CD4-positive, alpha-beta T cell treated with Interleukin-17A for 1 hour (primary cell): ENCODE results near the gene DMXL2.
A peak's percentile ranks its signal among the peaks of the same experiment; 100 is the strongest.
"Not testable (repeated sequence)": the region's sequence is repeated elsewhere in the genome, so short reads cannot be mapped to it uniquely, and the experiment has no call there.

Experiments used
- DNase-seq: peaks from one replicate; pipeline ENCODE4 v3.0.0-alpha.2; 2020

DMXL2 gene

DNA sequence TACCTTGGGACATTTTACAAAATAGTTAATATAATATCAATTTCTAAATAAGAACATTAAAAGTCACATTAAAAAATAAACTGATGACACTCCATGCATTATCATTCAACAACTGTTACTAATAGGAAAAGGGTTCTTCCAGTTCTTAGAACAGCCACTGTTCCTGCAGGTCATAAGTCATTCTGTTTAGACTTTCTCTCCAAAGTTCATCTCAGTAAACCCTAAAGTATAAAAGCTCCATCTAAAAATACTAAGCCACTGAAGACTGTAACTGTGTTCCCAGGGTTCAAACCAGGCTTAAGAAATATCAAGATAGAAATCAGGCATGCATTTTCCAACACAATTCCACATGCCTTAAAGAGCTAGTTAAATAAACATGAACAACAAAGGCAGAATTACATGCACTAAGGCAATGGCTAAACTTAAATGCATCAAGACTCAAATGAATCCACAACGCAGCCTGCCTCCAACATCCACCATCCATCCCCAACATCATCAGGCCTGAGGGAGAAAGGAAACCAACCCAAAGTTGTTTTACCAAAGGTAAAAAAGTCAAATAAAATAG, 46.2 kb downstream of the DMXL2 start:
- no peak for DNase-seq

DNA sequence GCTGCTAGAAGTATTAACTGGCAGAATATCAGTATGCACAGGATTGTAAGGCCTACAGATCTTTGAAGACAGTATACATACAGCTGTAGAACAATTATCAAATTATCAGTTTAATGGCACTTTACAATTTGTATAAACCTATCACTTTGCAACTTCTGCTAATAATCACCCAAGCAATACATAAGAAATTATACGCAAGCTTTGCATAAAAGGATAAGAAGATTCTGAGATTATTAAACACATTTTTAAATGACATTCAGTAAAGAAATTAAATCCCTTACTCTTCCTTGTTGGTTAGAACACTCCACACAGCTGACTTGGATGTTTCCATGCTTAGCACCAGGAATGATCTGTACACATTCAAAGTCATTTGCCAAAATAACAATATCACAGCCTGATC, 46.8 kb downstream of the DMXL2 start:
- no peak for DNase-seq

DNA sequence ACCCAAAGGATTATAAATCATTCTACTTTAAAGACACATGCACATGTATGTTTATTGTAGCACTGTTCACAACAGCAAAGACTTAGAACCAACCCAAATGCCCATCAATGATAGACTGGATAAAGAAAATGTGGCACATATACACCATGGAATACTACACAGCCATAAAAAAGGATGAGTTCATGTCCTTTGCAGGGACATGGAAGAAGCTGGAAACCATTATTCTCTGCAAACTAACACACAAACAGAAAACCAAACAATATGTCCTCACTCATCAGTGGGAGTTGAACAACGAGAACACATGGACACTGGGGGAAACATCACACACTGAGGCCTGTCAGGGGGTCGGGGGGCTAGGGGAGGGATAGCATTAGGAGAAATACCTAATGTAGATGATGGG, 49.2 kb downstream of the DMXL2 start:
- not testable (repeated sequence) for DNase-seq

DNA sequence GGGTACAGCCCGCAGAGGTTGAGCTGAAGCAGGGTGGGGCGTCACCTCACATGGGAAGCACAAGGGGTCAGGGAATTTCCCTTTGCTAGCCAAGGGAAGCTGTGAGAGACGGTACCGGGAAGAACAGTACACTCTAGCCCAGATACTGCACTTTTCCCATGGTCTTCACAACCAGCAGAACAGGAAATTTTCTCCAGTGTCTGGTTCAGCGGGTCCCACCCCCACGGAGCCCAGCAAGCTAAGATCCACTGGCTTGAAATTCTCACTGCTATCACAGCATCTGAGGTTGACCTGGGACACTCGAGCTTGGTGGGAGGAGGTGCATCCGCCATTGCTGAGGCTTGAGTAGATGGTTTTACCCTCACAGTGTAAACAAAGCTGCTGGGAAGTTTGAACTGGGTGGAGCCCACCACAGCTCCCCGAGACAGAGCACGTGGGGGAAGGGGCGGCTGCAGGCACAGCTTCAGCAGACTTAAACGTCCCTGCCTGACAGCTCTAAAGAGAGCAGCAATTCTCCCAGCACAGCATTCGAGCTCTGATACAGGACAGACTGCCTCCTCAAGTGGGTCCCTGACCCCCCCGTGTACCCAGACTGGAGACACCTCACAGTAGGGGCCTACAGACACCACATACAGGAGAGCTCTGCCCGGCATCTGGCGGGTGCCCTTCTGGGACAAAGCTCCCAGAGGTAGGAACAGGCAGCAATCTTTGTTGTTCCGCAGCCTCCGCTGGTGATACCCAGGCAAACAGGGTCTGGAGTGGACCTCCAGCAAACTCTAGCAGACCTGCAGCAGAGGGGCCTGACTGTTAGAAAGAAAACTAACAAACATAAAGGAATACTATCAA, 53.4 kb downstream of the DMXL2 start:
- not testable (repeated sequence) for DNase-seq

DNA sequence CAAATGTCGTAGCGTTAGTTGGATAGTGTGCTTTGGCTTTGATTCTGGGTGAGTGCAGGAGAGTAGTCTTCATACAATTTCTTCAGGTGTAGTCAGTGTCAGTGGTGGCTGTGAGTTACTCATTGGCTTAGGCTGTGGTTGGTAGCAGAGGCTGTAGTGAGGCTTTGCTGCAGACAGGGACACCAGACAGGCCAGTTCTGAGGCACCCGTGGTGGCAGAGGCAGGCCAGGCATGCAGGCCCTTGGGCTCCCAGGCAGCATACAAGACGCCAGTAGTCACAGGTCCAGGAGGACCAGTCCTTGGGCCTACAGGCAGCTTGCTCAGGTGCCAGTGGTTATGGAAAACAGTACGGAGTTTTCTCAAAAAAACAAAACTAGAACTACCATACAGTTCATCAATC, 61.3 kb downstream of the DMXL2 start:
- no peak for DNase-seq

DNA sequence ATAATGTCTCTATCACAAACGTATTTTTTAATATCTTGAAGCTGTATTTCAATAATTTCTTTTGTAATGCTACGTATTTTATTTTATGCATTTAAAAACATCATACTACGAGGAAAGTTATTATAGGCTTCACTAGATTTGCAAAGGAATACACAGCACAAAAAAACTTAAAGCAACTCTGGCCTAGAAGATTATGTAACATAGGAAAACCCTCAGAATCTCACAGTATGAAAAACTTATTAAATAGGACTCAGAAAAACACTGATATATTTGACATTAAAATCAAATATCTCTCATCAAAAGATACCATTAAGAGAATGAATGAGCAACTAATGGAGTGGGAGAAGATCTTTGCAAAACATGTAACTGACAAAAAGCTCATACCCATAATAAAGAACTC, 63.7 kb downstream of the DMXL2 start:
- DNase-seq, result no peak

DNA sequence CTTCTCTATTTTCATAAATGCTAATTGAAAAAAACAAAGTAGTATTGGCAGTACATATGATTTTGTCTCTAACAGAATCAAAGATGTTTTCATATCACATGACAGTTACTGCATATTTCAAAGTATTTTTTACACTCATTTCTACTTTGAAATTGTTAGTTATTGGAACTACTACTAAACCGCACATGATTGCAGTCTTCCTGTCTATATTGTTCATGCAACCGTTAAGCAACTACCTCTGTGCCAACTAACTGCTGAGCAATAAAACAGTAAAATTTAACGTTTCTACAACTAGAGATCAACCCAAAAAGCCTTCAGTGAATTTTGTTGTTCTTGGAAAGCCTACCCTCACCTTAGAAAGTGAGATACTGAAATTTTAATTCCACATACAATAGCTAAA, 64.2 kb downstream of the DMXL2 start:
- DNase-seq, result no peak

DNA sequence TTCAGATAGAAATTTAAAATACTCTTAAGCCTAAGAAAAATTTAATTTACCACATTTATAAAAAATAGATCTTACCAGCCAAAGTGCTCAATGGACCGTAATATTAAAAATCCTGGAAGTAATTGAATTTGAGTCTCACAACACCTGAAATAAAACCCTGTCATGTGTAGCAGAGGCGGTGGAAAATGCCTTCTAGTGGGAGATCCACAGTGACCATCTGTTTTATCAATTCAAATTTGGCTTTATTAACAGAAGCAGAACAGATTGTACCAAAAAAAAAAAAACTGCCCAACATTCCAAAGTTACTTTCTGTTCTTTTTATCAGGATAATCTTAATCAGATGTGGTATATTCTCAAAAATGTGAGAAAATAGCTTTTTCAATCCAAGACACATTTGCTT, 71.7 kb downstream of the DMXL2 start:
- no peak for DNase-seq

DNA sequence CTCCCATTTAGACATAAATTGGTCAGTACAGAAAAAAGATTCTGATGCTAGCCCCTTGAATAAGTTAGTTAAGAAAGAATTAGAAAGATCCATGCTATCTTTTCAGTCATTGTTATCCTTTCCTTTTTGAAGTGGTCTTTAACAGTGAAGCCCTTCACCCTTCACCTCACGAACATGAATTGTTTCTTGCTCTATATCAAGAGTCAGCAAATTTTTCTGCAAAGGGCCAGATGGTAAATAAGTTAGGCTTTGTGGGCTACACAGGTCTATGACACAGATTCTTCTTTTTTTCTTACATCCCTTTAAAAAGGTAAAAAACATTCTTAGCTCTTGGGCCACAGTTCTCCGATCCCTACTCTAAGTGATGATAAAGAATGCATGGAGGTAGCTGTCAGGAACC, 74.9 kb downstream of the DMXL2 start:
- no peak for DNase-seq

DNA sequence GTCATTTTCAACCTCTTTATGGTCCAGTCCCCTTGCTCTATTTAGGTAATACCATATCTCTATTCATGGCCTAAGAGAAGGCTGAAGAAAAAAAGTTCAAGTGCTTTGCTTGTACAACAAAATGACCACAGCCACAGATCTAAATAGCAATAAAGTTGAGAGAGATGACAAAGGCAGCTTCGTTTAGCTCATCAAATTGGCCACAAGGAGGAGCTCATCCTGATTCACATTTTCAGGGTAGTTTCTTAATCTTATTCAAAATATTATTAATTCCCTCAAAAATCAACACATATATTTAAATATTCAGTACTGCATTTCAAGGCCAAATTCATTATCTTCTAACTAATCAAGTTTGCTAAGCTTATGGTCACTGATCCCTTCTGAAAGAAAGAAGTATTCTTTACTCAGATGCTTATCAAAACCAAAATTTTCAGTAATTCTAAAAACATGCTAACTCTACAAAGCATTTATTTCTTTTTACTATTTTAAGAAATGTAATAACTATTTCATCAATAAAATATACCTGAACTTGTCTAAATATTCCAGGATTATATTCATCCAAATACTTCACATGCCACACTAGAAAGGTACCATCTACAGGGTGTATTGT, 85.5 kb downstream of the DMXL2 start:
- DNase-seq, result peak; percentile 5

DNA sequence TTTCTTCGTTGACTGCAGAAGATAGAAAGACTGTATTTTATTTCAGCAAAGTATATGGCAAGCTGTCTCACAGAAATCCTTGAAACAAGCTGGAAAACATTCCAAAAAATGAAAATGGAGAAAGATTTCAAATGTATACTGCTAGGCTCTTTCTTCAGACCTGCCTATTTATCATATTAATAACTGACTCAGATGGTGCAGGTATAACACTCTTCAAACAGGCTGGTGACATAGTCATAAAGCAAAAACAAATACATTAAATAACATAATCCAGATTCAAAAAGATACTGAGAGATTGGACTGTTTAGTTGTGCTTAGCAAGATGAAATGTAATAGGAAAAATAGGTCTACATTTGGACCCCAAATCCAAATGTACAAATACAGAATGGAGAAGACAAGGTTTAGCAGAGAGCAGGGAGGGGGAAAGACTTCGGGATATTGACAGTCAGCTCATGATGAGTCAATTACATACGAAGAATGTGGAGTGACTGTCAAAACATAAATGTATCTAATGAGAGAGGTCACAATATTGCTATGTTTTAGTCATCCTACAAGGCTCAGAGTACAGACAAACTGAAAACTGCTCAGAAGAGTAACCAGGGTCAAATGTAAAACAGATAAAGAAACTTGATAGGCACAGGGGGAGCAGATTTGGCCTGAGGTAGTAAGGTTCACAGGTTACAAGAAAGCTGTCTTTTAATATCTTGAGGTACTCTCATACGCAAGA, 88.7 kb downstream of the DMXL2 start:
- no peak for DNase-seq

DNA sequence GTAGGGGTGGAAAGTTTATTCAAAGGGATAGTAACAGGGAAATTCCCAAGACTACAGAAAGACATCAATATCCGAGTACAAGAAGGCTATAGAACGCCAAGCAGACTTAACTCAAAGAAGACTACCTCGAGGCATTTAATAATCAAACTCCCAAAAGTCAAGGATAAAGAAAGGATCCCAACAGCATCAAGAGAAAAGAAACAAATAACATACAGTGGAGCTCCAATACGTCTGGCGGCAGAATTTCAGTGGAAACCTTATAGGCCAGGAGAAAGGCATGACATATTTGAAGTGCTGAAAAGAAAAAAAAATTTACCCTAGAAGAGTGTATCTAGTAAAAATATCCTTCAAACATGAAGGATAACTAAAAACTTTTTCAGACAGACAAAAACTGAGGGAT, 95.6 kb downstream of the DMXL2 start:
- no peak for DNase-seq

DNA sequence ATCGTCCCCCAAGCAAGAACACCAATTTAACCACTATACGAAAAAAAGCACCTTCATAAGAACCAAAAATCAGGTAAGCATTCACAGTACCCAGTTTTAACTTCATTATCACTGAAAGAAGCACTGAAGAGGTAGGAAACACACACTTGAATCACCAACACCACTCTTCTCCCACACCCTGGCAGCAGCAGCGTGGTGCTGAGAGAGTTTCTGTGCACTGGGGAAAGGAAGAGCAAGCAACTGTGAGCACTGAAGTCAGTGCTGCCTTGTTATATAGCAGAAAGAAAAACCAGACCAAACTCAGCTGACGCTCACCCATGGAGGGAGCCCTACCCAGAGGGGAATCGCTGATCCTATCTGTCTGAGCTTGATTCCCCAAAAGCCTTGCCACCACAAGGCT, 98.2 kb downstream of the DMXL2 start:
- DNase-seq, result no peak

DNA sequence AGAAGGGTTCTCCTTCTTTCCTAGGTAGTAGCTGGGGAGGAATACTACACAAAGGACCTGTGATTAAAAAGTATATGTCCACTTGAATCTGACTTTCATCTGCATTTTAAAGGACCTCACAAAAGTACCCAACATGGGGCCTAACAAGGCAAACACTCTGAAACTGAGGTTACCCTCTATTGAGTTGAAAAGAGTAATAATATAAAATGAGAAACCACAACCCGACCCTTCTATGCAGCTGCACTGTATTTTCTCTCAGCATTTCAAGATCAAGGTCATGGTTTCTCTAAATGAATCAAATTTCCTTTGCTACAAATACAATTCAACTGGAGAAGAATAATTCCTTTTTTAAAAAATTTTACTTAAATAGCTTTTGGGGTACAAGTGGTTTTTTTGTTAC, 106.3 kb downstream of the DMXL2 start:
- DNase-seq, result no peak

DNA sequence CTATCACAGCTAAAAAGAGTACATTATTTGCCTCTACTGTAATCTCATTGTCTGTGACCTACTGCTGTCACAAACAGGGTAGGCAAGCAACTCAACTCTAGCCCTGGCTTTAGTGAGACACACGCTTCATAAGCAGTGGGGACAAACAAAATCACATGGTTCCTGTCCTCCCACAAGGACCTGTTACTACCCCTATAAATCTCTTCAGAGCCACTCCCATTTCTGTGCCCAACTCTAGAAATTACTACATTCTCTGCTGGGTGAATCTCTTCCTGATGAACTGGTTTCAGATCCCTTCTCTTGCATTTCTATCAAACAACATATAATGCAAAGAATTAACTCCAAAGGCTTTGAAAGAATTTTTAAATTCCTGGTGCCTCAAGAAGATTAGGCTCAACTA, 117.3 kb downstream of the DMXL2 start:
- DNase-seq, result no peak

DNA sequence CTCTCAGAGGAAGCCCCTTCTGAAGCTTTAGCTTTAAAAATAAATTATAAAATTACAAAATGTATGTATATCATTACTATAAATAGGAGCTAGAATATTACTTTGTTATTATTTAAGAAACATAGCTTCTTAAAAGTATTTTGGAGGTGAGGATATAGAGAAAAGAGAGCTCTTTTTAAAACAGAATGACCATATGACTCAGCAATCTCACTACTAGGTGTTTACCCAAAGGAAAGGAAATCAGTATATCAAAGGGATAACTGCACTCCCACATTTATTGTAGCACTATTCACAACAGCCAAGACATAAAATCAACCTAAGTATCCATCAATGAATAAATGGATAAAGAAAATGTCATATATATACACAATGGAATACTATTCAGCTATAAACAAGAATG, 119.6 kb downstream of the DMXL2 start:
- no peak for DNase-seq

DNA sequence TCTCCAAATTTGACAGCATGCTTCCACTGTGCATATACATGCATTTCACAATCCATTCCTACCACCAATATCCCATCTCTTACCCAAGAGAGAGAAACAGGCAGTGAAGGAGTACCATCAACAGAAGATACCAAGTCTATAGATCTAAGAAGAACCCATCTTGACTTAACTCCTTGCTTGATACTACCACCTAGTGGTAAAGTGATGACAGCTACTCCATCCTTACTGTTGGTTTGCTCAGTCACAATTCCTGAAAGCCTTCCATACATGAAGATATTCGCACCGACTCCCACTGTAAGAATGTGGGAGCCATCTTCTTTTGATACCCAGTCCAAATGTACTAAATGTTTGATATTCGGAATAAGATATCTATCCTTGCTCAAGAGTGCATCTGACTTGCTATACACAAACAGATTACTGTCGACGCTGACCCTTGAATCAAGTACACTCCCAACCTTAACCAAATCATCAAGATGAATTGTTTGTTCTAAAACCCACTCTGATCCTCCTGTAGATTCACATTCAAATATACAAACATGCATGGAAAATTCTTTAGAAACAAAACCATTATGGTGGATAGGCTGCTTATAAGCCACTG, 123.1 kb downstream of the DMXL2 start:
- DNase-seq, result no peak

DNA sequence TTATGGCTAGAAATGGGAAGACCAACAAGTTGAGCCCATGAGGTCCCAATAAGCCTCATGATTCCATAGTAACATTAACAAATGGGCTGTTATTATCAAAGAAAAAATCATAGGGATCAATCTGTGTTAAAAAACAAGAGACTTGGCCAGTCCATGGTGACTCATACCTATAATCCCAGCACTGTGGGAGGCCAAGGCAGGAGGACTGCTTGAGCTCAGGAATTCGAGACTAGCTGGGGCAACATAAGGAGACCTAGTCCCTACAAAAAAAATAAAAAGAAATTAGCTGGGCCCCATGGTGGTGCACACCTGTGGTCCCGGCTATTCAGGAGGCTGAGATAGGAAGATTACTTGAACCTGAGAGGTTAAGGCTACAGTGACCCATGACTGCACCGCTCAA, 124.8 kb downstream of the DMXL2 start:
- DNase-seq, result no peak

DNA sequence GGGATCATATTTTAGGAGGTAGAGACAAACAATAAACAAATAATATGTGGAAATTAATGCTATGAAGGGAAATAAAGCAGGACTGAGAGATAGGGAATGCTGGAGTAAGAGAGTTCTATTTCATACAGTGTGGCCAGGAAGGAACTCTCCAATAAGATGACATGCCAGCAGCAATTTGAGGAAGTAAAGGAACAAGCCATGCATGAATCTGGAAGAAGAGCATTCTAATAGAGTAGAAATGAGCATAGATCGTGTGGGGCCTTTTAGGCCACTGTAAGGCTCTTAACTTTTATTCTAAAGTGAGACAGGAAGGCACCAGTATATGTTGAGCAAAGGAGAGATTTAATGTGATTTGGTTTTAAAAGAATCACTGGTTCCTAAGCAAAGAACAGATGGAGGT, 126.3 kb downstream of the DMXL2 start:
- DNase-seq, result no peak

DNA sequence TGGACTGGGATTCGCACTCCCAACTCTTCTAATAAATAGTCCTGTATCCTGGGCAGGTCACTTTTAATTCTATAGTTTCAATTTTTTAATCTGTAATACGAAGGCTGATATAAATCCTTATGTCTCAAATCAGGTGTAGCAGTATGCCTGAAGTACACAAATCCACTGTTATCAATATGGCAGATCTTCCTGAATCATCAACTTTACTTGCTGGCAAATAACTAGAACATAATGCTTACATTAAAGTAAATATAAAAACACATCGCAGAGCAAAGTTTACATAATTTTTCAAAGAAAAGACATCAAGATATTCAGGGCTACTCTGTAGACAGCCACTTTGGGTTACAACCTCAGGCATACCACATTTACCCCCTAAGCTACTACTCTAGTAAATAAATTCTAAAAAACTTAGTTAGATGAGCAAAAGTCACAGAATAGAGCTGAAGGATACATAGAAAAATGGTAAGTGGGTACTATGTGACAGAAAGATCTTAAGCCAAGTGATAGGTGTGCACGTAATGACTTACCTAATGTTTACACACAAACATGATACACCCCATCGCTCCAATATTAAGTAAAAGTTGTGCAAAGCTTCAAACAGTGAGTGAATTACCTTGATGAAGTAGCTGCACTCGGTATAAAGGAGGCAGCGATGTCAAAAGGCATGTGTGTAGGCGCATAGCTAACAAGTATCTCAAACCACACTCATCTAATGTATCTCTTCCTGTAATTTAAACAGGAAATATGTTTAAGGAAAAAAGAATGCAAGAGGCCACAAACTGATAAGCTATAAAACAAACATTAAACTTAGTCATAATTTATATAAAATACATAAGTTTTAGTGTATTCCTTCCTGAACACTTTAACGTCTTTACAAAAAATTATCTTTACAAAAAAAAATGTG, 127.9 kb downstream of the DMXL2 start:
- no peak for DNase-seq

DNA sequence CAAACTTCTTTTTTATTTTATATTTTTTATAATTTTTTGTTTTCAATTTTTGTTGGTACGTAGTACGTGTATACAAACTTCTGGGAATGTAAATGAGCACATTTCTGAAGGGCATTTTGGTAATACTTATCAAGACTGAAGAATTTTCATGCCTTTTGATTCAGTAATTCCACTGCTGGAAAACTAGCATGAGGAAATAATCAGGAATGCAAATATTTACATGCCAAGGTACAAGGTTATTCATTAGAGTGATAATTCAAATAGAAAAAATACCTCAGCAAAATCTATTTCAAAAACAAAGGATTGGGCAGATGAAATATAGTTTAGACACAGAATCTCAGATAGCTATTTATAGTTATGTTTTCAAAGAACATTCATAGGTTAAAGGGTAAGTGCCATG, 128.7 kb downstream of the DMXL2 start:
- DNase-seq, result no peak

DNA sequence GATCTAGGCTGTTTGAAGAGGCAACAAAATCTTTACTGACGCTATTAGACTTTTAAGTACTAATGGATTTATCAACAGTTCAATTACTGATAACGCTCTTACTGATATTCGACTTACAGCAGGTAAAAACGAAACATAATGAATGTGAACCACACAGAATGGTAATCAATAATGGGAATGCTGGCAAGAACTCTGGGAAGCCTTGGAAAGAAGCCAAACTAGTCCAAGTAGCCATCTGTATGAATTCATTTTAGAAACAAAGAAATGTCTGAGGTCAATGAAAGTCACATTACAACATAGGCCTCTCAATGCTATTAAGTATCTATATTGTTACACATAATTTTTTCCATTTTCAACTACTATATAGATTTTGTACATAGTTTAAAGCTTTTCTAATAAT, 130.0 kb downstream of the DMXL2 start:
- no peak for DNase-seq
